HepG2 (cell line): ENCODE measurements around the gene GLB1L. TPM values are rescaled to one million over a fixed set of nuclear protein-coding genes. Genes with fewer than 3 reads are reported as not detected.

Experiments used
- EZH2 ChIP-seq: conservative IDR thresholded peaks from 2 replicates; pipeline ENCODE4 v1.6.1; 2012; ENCODE audit warnings: mild to moderate bottlenecking, low read depth, low read length, moderate library complexity
- IKZF4 ChIP-seq: sonication (generic); formaldehyde crosslinking; IDR thresholded peaks from 2 replicates; pipeline ENCODE4 v1.5.1; 2020; ENCODE audit warnings: borderline replicate concordance, mild to moderate bottlenecking, low read depth, missing genetic modification reagents; ENCODE audit errors: not compliant biosample characterization
- LCORL ChIP-seq, 2 experiments: fragments of 450-650 bp in 1 of 2; sonication (generic) in 1 of 2; formaldehyde crosslinking in 1 of 2; IDR thresholded peaks; 2 replicates each; pipeline versions ENCODE4 v1.5.0 to v1.6.1; 2017 to 2020; ENCODE audit warnings: antibody characterized with exemption in 1 of 2, missing genetic modification reagents in 1 of 2
- MEIS2 ChIP-seq: sonication (generic); formaldehyde crosslinking; IDR thresholded peaks from 2 replicates; pipeline ENCODE4 v1.9.0; 2021; ENCODE audit warnings: mild to moderate bottlenecking, missing genetic modification reagents
- PAX8 ChIP-seq: sonication (generic); formaldehyde crosslinking; IDR thresholded peaks from 2 replicates; pipeline ENCODE4 v1.8.0; 2022; ENCODE audit warnings: mild to moderate bottlenecking, missing genetic modification reagents, borderline replicate concordance
- RARA ChIP-seq: IDR thresholded peaks from 2 replicates; pipeline ENCODE4 v1.6.1; 2016; ENCODE audit warnings: missing genetic modification reagents, missing compliant biosample characterization
- RNF2 ChIP-seq: fragments of 450-650 bp; conservative IDR thresholded peaks from 2 replicates; pipeline ENCODE4 v1.6.1; 2016; ENCODE audit warnings: low read depth
- RXRA ChIP-seq: sonication (generic); formaldehyde crosslinking; IDR thresholded peaks from 2 replicates; pipeline ENCODE4 v1.5.1; 2020; ENCODE audit warnings: missing genetic modification reagents
- SIN3A ChIP-seq: IDR thresholded peaks from 2 replicates; pipeline ENCODE4 v1.6.1; 2011; ENCODE audit warnings: low read depth, mild to moderate bottlenecking, control low read depth, low read length, borderline replicate concordance
- ZBTB37 ChIP-seq: sonication (generic); formaldehyde crosslinking; IDR thresholded peaks from 2 replicates; pipeline ENCODE4 v1.4.0; 2020; ENCODE audit warnings: mild to moderate bottlenecking, missing genetic modification reagents
- ZFP37 ChIP-seq: sonication (generic); formaldehyde crosslinking; IDR thresholded peaks from 2 replicates; pipeline ENCODE4 v1.4.0; 2020; ENCODE audit warnings: missing genetic modification reagents, borderline replicate concordance
- ZNF138 ChIP-seq: sonication (generic); formaldehyde crosslinking; IDR thresholded peaks from 2 replicates; pipeline ENCODE4 v1.5.0; 2020; ENCODE audit warnings: mild to moderate bottlenecking, low read depth, missing genetic modification reagents
- ZNF552 ChIP-seq: sonication (generic); formaldehyde crosslinking; IDR thresholded peaks from 2 replicates; pipeline ENCODE4 v1.9.0; 2022; ENCODE audit warnings: missing genetic modification reagents, mild to moderate bottlenecking, borderline replicate concordance
- ZNF589 ChIP-seq: sonication (generic); formaldehyde crosslinking; conservative IDR thresholded peaks from 2 replicates; pipeline ENCODE4 v1.8.0; 2022; ENCODE audit warnings: mild to moderate bottlenecking, moderate library complexity, missing genetic modification reagents
- ZNF614 ChIP-seq: IDR thresholded peaks from 2 replicates; pipeline ENCODE4 v1.6.1; 2018; ENCODE audit warnings: missing biosample characterization, missing genetic modification reagents, inconsistent platforms, borderline replicate concordance
- ZXDC ChIP-seq: sonication (generic); formaldehyde crosslinking; IDR thresholded peaks from 2 replicates; pipeline ENCODE4 v1.5.0; 2020; ENCODE audit warnings: mild to moderate bottlenecking, missing genetic modification reagents
- polyA plus RNA-seq, 8 experiments: library from polyadenylated mRNA; depleted of rRNA in 3 of 8; stranded (reverse) in 7 of 8; unstranded in 1 of 8; fragments of >200 nt; fragmentation: Illumina TruSeq in 4 of 8; extraction: Trizol in 4 of 8; gene quantifications; 2 replicates each; pipeline versions ENCODE4 v1.2.1 to v1.2.3, GENCODE V29; 2011 to 2016; ENCODE audit warnings: low read depth in 4 of 8, missing spikeins in 1 of 8, mixed read lengths in 1 of 8; ENCODE audit not compliant: insufficient read depth in 1 of 8
- total RNA-seq, 5 experiments: library from RNA; depleted of rRNA; stranded (reverse); fragments of >200 nt; fragmentation: Illumina TruSeq; extraction: Trizol; gene quantifications; 2 replicates each; pipeline ENCODE4 v1.2.3, GENCODE V29; 2016; ENCODE audit warnings: low read depth in 1 of 5
- TF ChIP-seq, protein P1 (sequence below): sonication (generic); formaldehyde crosslinking; IDR thresholded peaks from 2 replicates; pipeline ENCODE4 v1.8.1; 2022; ENCODE audit warnings: low read depth, mild to moderate bottlenecking, missing genetic modification reagents
- TF ChIP-seq, protein P2 (sequence below): IDR thresholded peaks from 2 replicates; pipeline ENCODE4 v1.6.1; 2016; ENCODE audit warnings: low read depth, control low read depth

The GLB1L gene
- total and polyA plus RNA-seq, 2 of the 13 experiments (the other 11 are each of a cell fraction or from before 2014, with no cell fraction given), result 6.8 to 7.3 TPM

- TF ChIP-seq ZXDC (no peak), RNF2 (0 out of 2 replicates have a peak, but pooled peaks have one; percentile 69), PAX8 (CRISPR knock-in tag) (0 out of 2 replicates have a peak, but pooled peaks have one; percentile 55), MEIS2 (CRISPR knock-in tag) (peak; percentile 52; the same call in 1 of the 2 replicates), EZH2 (no peak), ZNF138 (CRISPR knock-in tag) (0 out of 2 replicates have a peak, but pooled peaks have one; percentile 55), ZNF614 (0 out of 2 replicates have a peak, but pooled peaks have one; percentile 23), ZNF552 (CRISPR knock-in tag) (no peak; the same call in 1 of the 2 replicates), ZBTB37 (no peak), RXRA (CRISPR knock-in tag) (peak; percentile 26; the same call in 1 of the 2 replicates), LCORL (IDR thresholded peaks at IDR 0.05) (no peak), LCORL (CRISPR knock-in tag; IDR thresholded peaks at IDR 0.05) (peak; percentile 73), SIN3A (peak; percentile 81; the same call in 1 of the 2 replicates), ZFP37 (0 out of 2 replicates have a peak, but pooled peaks have one; percentile 4), ZNF589 (peak; percentile 35; the same call in 1 of the 2 replicates), RARA (CRISPR knock-in tag) (no peak), IKZF4 (CRISPR knock-in tag) (peak; percentile 95)
- TF ChIP-seq, protein P1, sequence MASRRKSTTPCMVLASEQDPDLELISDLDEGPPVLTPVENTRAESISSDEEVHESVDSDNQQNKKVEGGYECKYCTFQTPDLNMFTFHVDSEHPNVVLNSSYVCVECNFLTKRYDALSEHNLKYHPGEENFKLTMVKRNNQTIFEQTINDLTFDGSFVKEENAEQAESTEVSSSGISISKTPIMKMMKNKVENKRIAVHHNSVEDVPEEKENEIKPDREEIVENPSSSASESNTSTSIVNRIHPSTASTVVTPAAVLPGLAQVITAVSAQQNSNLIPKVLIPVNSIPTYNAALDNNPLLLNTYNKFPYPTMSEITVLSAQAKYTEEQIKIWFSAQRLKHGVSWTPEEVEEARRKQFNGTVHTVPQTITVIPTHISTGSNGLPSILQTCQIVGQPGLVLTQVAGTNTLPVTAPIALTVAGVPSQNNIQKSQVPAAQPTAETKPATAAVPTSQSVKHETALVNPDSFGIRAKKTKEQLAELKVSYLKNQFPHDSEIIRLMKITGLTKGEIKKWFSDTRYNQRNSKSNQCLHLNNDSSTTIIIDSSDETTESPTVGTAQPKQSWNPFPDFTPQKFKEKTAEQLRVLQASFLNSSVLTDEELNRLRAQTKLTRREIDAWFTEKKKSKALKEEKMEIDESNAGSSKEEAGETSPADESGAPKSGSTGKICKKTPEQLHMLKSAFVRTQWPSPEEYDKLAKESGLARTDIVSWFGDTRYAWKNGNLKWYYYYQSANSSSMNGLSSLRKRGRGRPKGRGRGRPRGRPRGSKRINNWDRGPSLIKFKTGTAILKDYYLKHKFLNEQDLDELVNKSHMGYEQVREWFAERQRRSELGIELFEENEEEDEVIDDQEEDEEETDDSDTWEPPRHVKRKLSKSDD (CRISPR knock-in tag), result no peak
- TF ChIP-seq, protein P2, sequence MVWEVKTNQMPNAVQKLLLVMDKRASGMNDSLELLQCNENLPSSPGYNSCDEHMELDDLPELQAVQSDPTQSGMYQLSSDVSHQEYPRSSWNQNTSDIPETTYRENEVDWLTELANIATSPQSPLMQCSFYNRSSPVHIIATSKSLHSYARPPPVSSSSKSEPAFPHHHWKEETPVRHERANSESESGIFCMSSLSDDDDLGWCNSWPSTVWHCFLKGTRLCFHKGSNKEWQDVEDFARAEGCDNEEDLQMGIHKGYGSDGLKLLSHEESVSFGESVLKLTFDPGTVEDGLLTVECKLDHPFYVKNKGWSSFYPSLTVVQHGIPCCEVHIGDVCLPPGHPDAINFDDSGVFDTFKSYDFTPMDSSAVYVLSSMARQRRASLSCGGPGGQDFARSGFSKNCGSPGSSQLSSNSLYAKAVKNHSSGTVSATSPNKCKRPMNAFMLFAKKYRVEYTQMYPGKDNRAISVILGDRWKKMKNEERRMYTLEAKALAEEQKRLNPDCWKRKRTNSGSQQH (CRISPR knock-in tag), result peak; percentile 51; the same call in 1 of the 2 replicates
These were observed 8.7 kb upstream of the GLB1L start, which contains the start of gene TUBA4A (continued) for GRCh38 chr2:219253753-219254589.
